Testis (tissue), 2 donors: ENCODE measurements around the gene UBASH3A.

ENCODE experiments used
- CTCF ChIP-seq, 3 experiments: fragments of 450-650 bp in 2 of 3; fragments of 200-600 bp in 1 of 3; sonication (generic) in 1 of 3; IDR thresholded peaks; one replicate each; pipeline ENCODE4 v1.5.1; 2016 to 2019; ENCODE audit warnings: antibody characterized with exemption in 3 of 3, mild to moderate bottlenecking in 2 of 3, moderate library complexity in 1 of 3
- POLR2A ChIP-seq: fragments of 450-650 bp; IDR thresholded peaks from one replicate; pipeline ENCODE4 v1.6.1; 2017; ENCODE audit warnings: antibody characterized with exemption, mild to moderate bottlenecking, moderate library complexity

DNA sequence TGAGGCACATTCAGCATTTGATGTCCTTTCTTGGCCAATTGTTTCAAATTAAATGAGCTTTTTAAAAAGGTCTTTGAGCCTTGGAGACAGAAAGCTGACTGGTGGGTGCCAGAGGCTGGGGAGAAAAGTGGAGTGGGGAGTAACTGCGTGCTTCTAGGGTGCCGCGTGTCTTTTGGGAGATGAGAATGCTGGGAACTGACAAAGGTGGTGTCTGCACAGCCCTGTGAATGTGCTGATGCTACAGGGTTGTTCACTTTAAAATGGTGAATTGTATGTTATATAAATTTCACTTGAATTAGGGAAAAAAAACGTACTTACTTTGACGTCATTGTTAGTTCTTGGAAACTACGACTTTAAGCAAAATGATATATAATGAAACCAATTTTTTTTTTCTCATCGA lies 29.2 kb upstream of the UBASH3A start:
- TF ChIP-seq CTCF (IDR thresholded peaks at IDR 0.05) (no peak), POLR2A (no peak)
